K562 (cell line): Measurements from ENCODE around the gene AGAP1. TPM values are rescaled to one million over a fixed set of nuclear protein-coding genes. Genes with fewer than 3 reads are reported as not detected.
A peak's percentile ranks its signal among the peaks of the same experiment; 100 is the strongest.

ENCODE experiments used
- ATAC-seq: fragments of 200-7000 bp; cut with Tn5 transposase; 3 replicates; pipeline ENCODE4 v1.9.1; 2020; ENCODE audit warnings: moderate library complexity
- BruUV-seq: library from RNA; stranded (reverse); fragments of 400-500 nt; replicated peaks from 2 replicates; lab custom pipeline; 2021; lab: Mats Ljungman, UMichigan
- CTCF ChIA-PET: fragments of 300-600 bp; formaldehyde crosslinking; extraction: SDS; loops from one replicate; lab custom pipeline; 2021; ENCODE audit warnings: low intra/inter-chr PET ratio; lab: Yijun Ruan, JAX
- POLR2A ChIA-PET: fragments of 300-600, 350-650 bp; sonication (Branson Sonifier 250); formaldehyde crosslinking; extraction: SDS; loops from one replicate; lab custom pipeline; 2021; ENCODE audit warnings: antibody characterized with exemption, inconsistent platforms; lab: Yijun Ruan, JAX
- DNase-seq, 4 experiments: peaks; one replicate each; pipeline versions ENCODE4 v3.0.0 to v3.0.0-alpha.2; 2011 to 2018; ENCODE audit warnings: low spot score in 3 of 4, mixed read lengths in 3 of 4; ENCODE audit errors: extremely low read depth in 1 of 4
- FAIRE-seq: peaks from 2 replicates; lab custom pipeline; 2011; peaks lifted over from hg19 to GRCh38; lab: Jason Lieb, UNC
- H2AFZ ChIP-seq: 2 replicates; pipeline ENCODE4 v1.6.0; 2011; ENCODE audit warnings: low read depth, low read length, control low read depth, inconsistent platforms
- H3K27ac ChIP-seq: fragments of 200-600 bp; 3 replicates; pipeline ENCODE4 v1.8.0; 2011; ENCODE audit warnings: low read depth, mild to moderate bottlenecking, control low read depth, inconsistent platforms, low read length, moderate library complexity, mixed read lengths; ENCODE audit errors: extremely low read depth
- H3K27me3 ChIP-seq, 2 experiments: fragments of 300-600 bp in 1 of 2; 2 replicates in 1 of 2; 3 replicates in 1 of 2; pipeline versions ENCODE4 v1.6.0 to v1.8.0; 2011; ENCODE audit warnings: inconsistent platforms in 2 of 2, low read length in 2 of 2, mild to moderate bottlenecking in 1 of 2, mixed read lengths in 1 of 2, moderate library complexity in 1 of 2; ENCODE audit not compliant: control insufficient read depth in 2 of 2, insufficient read depth in 2 of 2
- H3K36me3 ChIP-seq: fragments of 300-600 bp; 3 replicates; pipeline ENCODE4 v1.8.0; 2011; ENCODE audit warnings: mild to moderate bottlenecking, low read length, inconsistent platforms; ENCODE audit not compliant: control insufficient read depth, insufficient read depth
- H3K4me1 ChIP-seq, 2 experiments: fragments of 200-600 bp in 1 of 2; replicated peaks in 1 of 2; 2 replicates in 1 of 2; 3 replicates in 1 of 2; pipeline versions ENCODE4 v1.5.1 to v1.8.0; 2011; ENCODE audit warnings: inconsistent platforms in 2 of 2, low read length in 2 of 2, mild to moderate bottlenecking in 1 of 2, mixed read lengths in 1 of 2, moderate library complexity in 1 of 2; ENCODE audit not compliant: control insufficient read depth in 2 of 2, insufficient read depth in 2 of 2
- H3K4me2 ChIP-seq: 2 replicates; pipeline ENCODE4 v1.6.1; 2011; ENCODE audit warnings: low read length, control low read depth, inconsistent platforms, mixed read lengths; ENCODE audit not compliant: insufficient read depth
- H3K4me3 ChIP-seq: fragments of 200-600 bp; sonication (generic), shearing (Covaris generic); 2 replicates; pipeline ENCODE4 v1.5.1; 2016; ENCODE audit warnings: control low read depth, inconsistent platforms
- H3K79me2 ChIP-seq: fragments of 200-600 bp; 3 replicates; pipeline ENCODE4 v1.8.0; 2011; ENCODE audit warnings: low read length, inconsistent platforms; ENCODE audit not compliant: control insufficient read depth, insufficient read depth
- H3K9ac ChIP-seq, 2 experiments: 2 replicates each; pipeline versions ENCODE4 v1.6.0 to v1.6.1; 2011; ENCODE audit warnings: low read depth in 2 of 2, low read length in 2 of 2, control low read depth in 1 of 2, inconsistent platforms in 1 of 2, mild to moderate bottlenecking in 1 of 2, mixed read lengths in 1 of 2; ENCODE audit not compliant: insufficient read depth in 1 of 2
- H3K9me1 ChIP-seq: one replicate; pipeline ENCODE4 v1.6.0; 2011; ENCODE audit warnings: inconsistent platforms, mild to moderate bottlenecking, low read length, moderate library complexity; ENCODE audit not compliant: control insufficient read depth, insufficient read depth
- H3K9me3 ChIP-seq: replicated peaks from 2 replicates; pipeline ENCODE4 v1.5.1; 2011; ENCODE audit warnings: low read depth, low read length, inconsistent platforms; ENCODE audit not compliant: control insufficient read depth, insufficient read depth
- H4K20me1 ChIP-seq: replicated peaks from 2 replicates; pipeline ENCODE4 v1.6.1; 2011; ENCODE audit warnings: low read length, inconsistent platforms, mixed read lengths; ENCODE audit not compliant: control insufficient read depth, insufficient read depth
- EGR1 ChIP-seq: fragments of 450-650 bp; conservative IDR thresholded peaks from 2 replicates; pipeline ENCODE4 v1.6.1; 2017; ENCODE audit warnings: mild to moderate bottlenecking
- HMG20A ChIP-seq: fragments of 450-650 bp; formaldehyde crosslinking; conservative IDR thresholded peaks from 2 replicates; pipeline ENCODE4 v1.4.0; 2020; ENCODE audit warnings: mild to moderate bottlenecking, mixed read lengths
- ZKSCAN8 ChIP-seq: fragments of 200-800 bp; sonication (Bioruptor generic); IDR thresholded peaks from 2 replicates; pipeline ENCODE4 v1.6.1; 2016; ENCODE audit warnings: missing genetic modification characterization, missing compliant biosample characterization
- ZNF282 ChIP-seq: sonication (generic); formaldehyde crosslinking; IDR thresholded peaks from 2 replicates; pipeline ENCODE4 v1.8.1; 2023; ENCODE audit warnings: missing genetic modification reagents
- WGBS: fragments of 100-300 bp; shearing (Covaris generic); methylation state at CpG from one replicate; pipeline ENCODE4 v1.1.6; 2016; ENCODE audit warnings: low coverage, mixed read lengths; ENCODE audit not compliant: insufficient coverage; ENCODE audit errors: missing lambda C conversion rate; 5-methylcytosine and 5-hydroxymethylcytosine counted together
- in situ Hi-C: fragments of 300-500 bp; cut with MboI; formaldehyde crosslinking; loops from 4 replicates; pipeline ENCODE4 v1.15.0; 2018; ENCODE audit warnings: inconsistent platforms, mixed read lengths
- intact Hi-C: fragments of 100-400 bp; cut with micrococcal nuclease; formaldehyde crosslinking; loops from 2 replicates; pipeline ENCODE4 v1.14.2; 2022
- polyA plus RNA-seq, 8 experiments: library from polyadenylated mRNA; depleted of rRNA in 4 of 8; stranded (reverse) in 5 of 8; unstranded in 3 of 8; fragments of >200 nt; fragmentation: Nextera tagmentation in 2 of 8; fragmentation: Illumina TruSeq in 1 of 8; extraction: Ambion mirVana in 2 of 8; extraction: Trizol in 1 of 8; gene quantifications; 2 replicates each; pipeline versions ENCODE4 v1.2.1 to v1.2.3, GENCODE V29; 2011 to 2014; ENCODE audit warnings: inconsistent platforms in 1 of 8, missing spikeins in 1 of 8
- total RNA-seq, 7 experiments: library from RNA; depleted of rRNA in 6 of 7; stranded (reverse); fragments of >200 nt in 6 of 7; fragmentation: Illumina TruSeq in 2 of 7; extraction: Trizol in 2 of 7; gene quantifications; 2 replicates each; pipeline versions ENCODE4 v1.2.1 to v1.2.3, GENCODE V29; 2011 to 2021; ENCODE audit warnings: low replicate concordance in 1 of 7

AGAP1 gene
- total and polyA plus RNA-seq, 9 of the 15 experiments (the other 6 are each of a cell fraction or from before 2014, with no cell fraction given): 1.3 to 24.0 (median 10.6) TPM

GRCh38 chr2:236160366-236161081, 666.7 kb downstream of the AGAP1 start:
- CTCF ChIA-PET: no interaction called here
- Histone ChIP-seq H2AFZ (no peak overlapping the region), H3K27me3 (peaks cover 3 to 37% of the 10 kb centered on the region in 2 experiments; a peak in 3 of 5 replicates), H3K36me3 (no peaks in the 10 kb centered on the region), H3K9me3 (no peaks in the 10 kb centered on the region), H3K9ac (no peak overlapping the region), H3K4me1 (peaks cover 0 to 7% of the 10 kb centered on the region in 2 experiments; a peak in 2 of 5 replicates), H3K4me3 (no peak overlapping the region), H3K79me2 (no peaks in the 10 kb centered on the region), H3K27ac (no peak overlapping the region), H3K9me1 (no peaks in the 10 kb centered on the region), H3K4me2 (no peak overlapping the region), H4K20me1 (no peaks in the 10 kb centered on the region)
- no peak for FAIRE-seq
- DNase-seq: no peak
- intact Hi-C loops (no loop called here), in situ Hi-C loops (no loop called here)
- no peak for ATAC-seq
- BruUV-seq: no TSS peak
- WGBS: 3% methylated on average over 5 of the region's 22 CpGs
- POLR2A ChIA-PET: no interaction called here
- TF ChIP-seq EGR1: peak; percentile 74
- TF ChIP-seq ZNF282 (CRISPR knock-in tag): no peak

DNA sequence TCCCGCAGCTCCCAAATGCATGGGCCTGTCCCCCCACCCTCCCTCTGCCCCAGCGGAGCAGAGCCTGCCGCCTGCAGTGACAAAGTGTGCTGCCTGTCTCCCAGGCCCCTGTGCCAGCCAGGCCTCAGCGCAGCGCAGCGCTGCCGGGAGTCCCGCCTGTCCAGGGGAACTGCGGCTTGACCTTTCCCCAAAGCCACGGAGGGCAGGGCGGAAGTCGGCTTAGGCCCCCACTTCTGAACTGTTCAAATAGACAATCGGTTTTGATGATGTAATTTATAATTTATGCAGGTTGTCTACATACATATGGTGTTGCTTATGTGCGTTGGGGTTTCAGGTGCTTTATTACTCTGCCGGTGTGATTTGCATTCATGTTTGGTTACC, 667.2 kb downstream of the AGAP1 start:
- peaks cover 0 to 7% of the 10 kb centered on the region in 2 experiments; a peak in 2 of 5 replicates for H3K4me1 ChIP-seq
- no peak overlapping the region for H3K9ac ChIP-seq
- ChIA-PET CTCF (no interaction called here), POLR2A (no interaction called here)
- H3K36me3 ChIP-seq: no peaks in the 10 kb centered on the region
- H3K4me3 ChIP-seq: no peak overlapping the region
- no peaks in the 10 kb centered on the region for H3K79me2 ChIP-seq
- in situ Hi-C loops (no loop called here), intact Hi-C loops (no loop called here)
- H3K27ac ChIP-seq: no peak overlapping the region
- peak; percentile 66; the same call in 1 of the 2 replicates for TF ChIP-seq ZKSCAN8 (CRISPR knock-in tag)
- no peak for TF ChIP-seq HMG20A (CRISPR knock-in tag)
- H3K27me3 ChIP-seq: peaks cover 3 to 35% of the 10 kb centered on the region in 2 experiments; a peak in 3 of 5 replicates
- no peaks in the 10 kb centered on the region for H3K9me3 ChIP-seq
- DNase-seq (no peak), ATAC-seq (no peak), FAIRE-seq (no peak)
- no peaks in the 10 kb centered on the region for H3K9me1 ChIP-seq
- no TSS peak for BruUV-seq
- 26% methylated on average over 6 of the region's 15 CpGs for WGBS
- no peak overlapping the region for H3K4me2 ChIP-seq
- H2AFZ ChIP-seq: no peak overlapping the region
- H4K20me1 ChIP-seq: no peaks in the 10 kb centered on the region
